Measurements from ENCODE around the gene RMI1.
"Not testable (repeated sequence)": the region's sequence is repeated elsewhere in the genome, so short reads cannot be mapped to it uniquely, and the experiment has no call there.

RMI1 gene

GRCh38 chr9:84027201-84027600 is 46.6 kb downstream of the RMI1 start:
- Histone ChIP-seq H3K27ac (replicated peaks) (no peak overlapping the region), H3K4me3 (replicated peaks; ENCODE audit: insufficient read depth, low read length) (no peak overlapping the region), H3K27me3 (ENCODE audit: insufficient read depth, poor library complexity, severe bottlenecking) (no peaks in the 10 kb centered on the region)
- no peak for DNase-seq (ENCODE audit: low read depth in 1 of 2, low spot score in 1 of 2)
- TF ChIP-seq GABPA (IDR thresholded peaks at IDR 0.05; ENCODE audit: low read depth) (no peak), REST (IDR thresholded peaks at IDR 0.05; ENCODE audit: insufficient replicate concordance, low read depth) (no peak), SPI1 (IDR thresholded peaks at IDR 0.05; ENCODE audit: borderline replicate concordance, low read depth) (no peak), POLR2AphosphoS5 (IDR thresholded peaks at IDR 0.05; ENCODE audit: low read depth) (no peak), CTCF (IDR thresholded peaks at IDR 0.05; ENCODE audit: insufficient read depth, low read length) (no peak)

- H3K27ac ChIP-seq (replicated peaks): no peak overlapping the region
- no peak overlapping the region for H3K4me3 ChIP-seq (replicated peaks; ENCODE audit: insufficient read depth, low read length)
- no peaks in the 10 kb centered on the region for H3K27me3 ChIP-seq (ENCODE audit: insufficient read depth, poor library complexity, severe bottlenecking)
- TF ChIP-seq POLR2AphosphoS5 (IDR thresholded peaks at IDR 0.05; ENCODE audit: low read depth): no peak
- no peak for TF ChIP-seq REST (IDR thresholded peaks at IDR 0.05; ENCODE audit: insufficient replicate concordance, low read depth)
- no peak for TF ChIP-seq SPI1 (IDR thresholded peaks at IDR 0.05; ENCODE audit: borderline replicate concordance, low read depth)
- TF ChIP-seq CTCF (IDR thresholded peaks at IDR 0.05; ENCODE audit: insufficient read depth, low read length): no peak
- TF ChIP-seq GABPA (IDR thresholded peaks at IDR 0.05; ENCODE audit: low read depth): no peak
- no peak for DNase-seq (ENCODE audit: low read depth in 1 of 2, low spot score in 1 of 2)
Measured at GRCh38 chr9:84031534-84031933, 50.9 kb downstream of the RMI1 start.

GRCh38 chr9:84041857-84042256 is 61.3 kb downstream of the RMI1 start:
- H3K27ac ChIP-seq (replicated peaks); H3K27me3 ChIP-seq (ENCODE audit: insufficient read depth, poor library complexity, severe bottlenecking); DNase-seq (ENCODE audit: low read depth in 1 of 2, low spot score in 1 of 2); H3K4me3 ChIP-seq (replicated peaks; ENCODE audit: insufficient read depth, low read length): not testable (repeated sequence)

GRCh38 chr9:84045481-84046097 is 65.0 kb downstream of the RMI1 start:
- TF ChIP-seq CTCF (IDR thresholded peaks at IDR 0.05; ENCODE audit: insufficient read depth, low read length) (no peak), SPI1 (IDR thresholded peaks at IDR 0.05; ENCODE audit: borderline replicate concordance, low read depth) (no peak), POLR2AphosphoS5 (IDR thresholded peaks at IDR 0.05; ENCODE audit: low read depth) (no peak), REST (IDR thresholded peaks at IDR 0.05; ENCODE audit: insufficient replicate concordance, low read depth) (no peak)
- DNase-seq (ENCODE audit: low read depth in 1 of 2, low spot score in 1 of 2): no peak
- Histone ChIP-seq H3K27me3 (ENCODE audit: insufficient read depth, poor library complexity, severe bottlenecking) (no peaks in the 10 kb centered on the region), H3K27ac (replicated peaks) (no peak overlapping the region), H3K4me3 (replicated peaks; ENCODE audit: insufficient read depth, low read length) (no peak overlapping the region)

Measured in HL-60 (cell line).